Liver (tissue), 9 donors: ENCODE data around the gene SDK2. TPM values are rescaled to one million over a fixed set of nuclear protein-coding genes. Genes with fewer than 3 reads are reported as not detected.

Experiments
- DNase-seq: peaks from one replicate; pipeline ENCODE4 v3.0.0-alpha.2; 2017; ENCODE audit warnings: low spot score
- H3K27ac ChIP-seq, 2 donors: one replicate each; pipeline ENCODE4 v1.7.0; 2013; ENCODE audit warnings: inconsistent platforms in 2 of 2, low read length in 2 of 2, control low read depth in 1 of 2, low read depth in 1 of 2, mild to moderate bottlenecking in 1 of 2
- H3K27me3 ChIP-seq, 4 donors: one replicate each; pipeline versions ENCODE4 v1.6.1 to v1.7.0; 2013; ENCODE audit warnings: low read length in 3 of 4, inconsistent platforms in 1 of 4, mild to moderate bottlenecking in 1 of 4, moderate library complexity in 1 of 4; ENCODE audit not compliant: control insufficient read depth in 4 of 4, insufficient read depth in 4 of 4
- H3K36me3 ChIP-seq, 4 donors: one replicate each; pipeline versions ENCODE4 v1.6.1 to v1.7.0; 2013; ENCODE audit warnings: low read length in 3 of 4, mild to moderate bottlenecking in 3 of 4, low read depth in 1 of 4, moderate library complexity in 1 of 4; ENCODE audit not compliant: control insufficient read depth in 4 of 4, insufficient read depth in 3 of 4
- H3K4me1 ChIP-seq, 4 donors: one replicate each; pipeline versions ENCODE4 v1.6.1 to v1.7.0; 2013; ENCODE audit warnings: low read length in 3 of 4, mild to moderate bottlenecking in 3 of 4, moderate library complexity in 1 of 4; ENCODE audit not compliant: control insufficient read depth in 4 of 4, insufficient read depth in 4 of 4
- H3K4me3 ChIP-seq, 3 donors: one replicate each; pipeline versions ENCODE4 v1.6.1 to v1.7.0; 2013; ENCODE audit warnings: low read length in 3 of 3, control low read depth in 1 of 3, low read depth in 1 of 3, mild to moderate bottlenecking in 1 of 3
- H3K9ac ChIP-seq, 2 donors: one replicate each; pipeline ENCODE4 v1.7.0; 2013; ENCODE audit warnings: low read length in 2 of 2, mild to moderate bottlenecking in 2 of 2, moderate library complexity in 2 of 2, control low read depth in 1 of 2, low read depth in 1 of 2
- H3K9me3 ChIP-seq, 4 donors: one replicate each; pipeline versions ENCODE4 v1.6.1 to v1.7.0; 2013; ENCODE audit warnings: low read length in 3 of 4; ENCODE audit not compliant: control insufficient read depth in 4 of 4
- EGR1 ChIP-seq, 2 donors: IDR thresholded peaks; 2 replicates each; pipeline ENCODE4 v1.6.1; 2016 to 2018; ENCODE audit warnings: antibody characterized with exemption in 2 of 2, low read depth in 2 of 2
- FOXA1 ChIP-seq: IDR thresholded peaks from 2 replicates; pipeline ENCODE4 v1.6.1; 2016; ENCODE audit warnings: antibody characterized with exemption
- FOXA2 ChIP-seq: IDR thresholded peaks from 2 replicates; pipeline ENCODE4 v1.6.1; 2016; ENCODE audit warnings: antibody characterized with exemption
- GABPA ChIP-seq, 2 donors: IDR thresholded peaks in 1 of 2; conservative IDR thresholded peaks in 1 of 2; 2 replicates each; pipeline ENCODE4 v1.6.1; 2016; ENCODE audit warnings: antibody characterized with exemption in 2 of 2, mild to moderate bottlenecking in 1 of 2, moderate library complexity in 1 of 2
- HNF4A ChIP-seq, 2 donors: conservative IDR thresholded peaks; 2 replicates each; pipeline ENCODE4 v1.6.1; 2016; ENCODE audit warnings: antibody characterized with exemption in 2 of 2, mild to moderate bottlenecking in 2 of 2
- HNF4G ChIP-seq: IDR thresholded peaks from 2 replicates; pipeline ENCODE4 v1.6.1; 2016; ENCODE audit warnings: antibody characterized with exemption
- JUND ChIP-seq, 2 donors: IDR thresholded peaks; 2 replicates each; pipeline ENCODE4 v1.6.1; 2016; ENCODE audit warnings: antibody characterized with exemption in 2 of 2
- NR2F2 ChIP-seq: IDR thresholded peaks from 2 replicates; pipeline ENCODE4 v1.6.1; 2016; ENCODE audit warnings: antibody characterized with exemption
- RAD21 ChIP-seq, 2 donors: IDR thresholded peaks; 2 replicates each; pipeline ENCODE4 v1.6.1; 2016; ENCODE audit warnings: antibody characterized with exemption in 2 of 2, mild to moderate bottlenecking in 2 of 2
- SP1 ChIP-seq: IDR thresholded peaks from 2 replicates; pipeline ENCODE4 v1.6.1; 2018; ENCODE audit warnings: antibody characterized with exemption, mild to moderate bottlenecking
- TAF1 ChIP-seq: conservative IDR thresholded peaks from 2 replicates; pipeline ENCODE4 v1.6.1; 2016; ENCODE audit warnings: antibody characterized with exemption, mild to moderate bottlenecking
- YY1 ChIP-seq: IDR thresholded peaks from 2 replicates; pipeline ENCODE4 v1.6.1; 2016; ENCODE audit warnings: antibody characterized with exemption, mild to moderate bottlenecking
- WGBS: extraction: QIAGEN DNeasy Blood & Tissue Kit; methylation state at CpG from one replicate; pipeline ENCODE4 v1.1.7; 2013; 5-methylcytosine and 5-hydroxymethylcytosine counted together
- polyA plus RNA-seq, 2 donors: library from polyadenylated mRNA; stranded (reverse) in 1 of 2; unstranded in 1 of 2; fragments of 200-250 nt in 1 of 2; fragments of >200 nt in 1 of 2; fragmentation: Nextera tagmentation in 1 of 2; extraction: Ambion mirVana in 1 of 2; gene quantifications; one replicate each; pipeline versions ENCODE4 v1.2.1 to v1.2.3, GENCODE V29; 2013 to 2015
- total RNA-seq, 2 donors: library from RNA; depleted of rRNA; stranded (reverse); fragments of >200 nt; gene quantifications; one replicate each; pipeline ENCODE4 v1.2.3, GENCODE V29; 2014
- TF ChIP-seq, protein P1 (sequence below): IDR thresholded peaks from 2 replicates; pipeline ENCODE4 v1.6.1; 2016; ENCODE audit warnings: antibody characterized with exemption
- TF ChIP-seq, protein P2 (sequence below): IDR thresholded peaks from 2 replicates; pipeline ENCODE4 v1.6.1; 2016; ENCODE audit warnings: antibody characterized with exemption
- TF ChIP-seq, protein P3 (sequence below): IDR thresholded peaks from 2 replicates; pipeline ENCODE4 v1.6.1; 2016; ENCODE audit warnings: antibody characterized with exemption
- donor health status: healthy.
- donor health status: healthy.
- donor health status: healthy.
- donor health status: healthy.
- donor health status: healthy.

Gene SDK2
- total and polyA plus RNA-seq, 4 donors: 0.05 to 0.42 (median 0.10) TPM

DNA sequence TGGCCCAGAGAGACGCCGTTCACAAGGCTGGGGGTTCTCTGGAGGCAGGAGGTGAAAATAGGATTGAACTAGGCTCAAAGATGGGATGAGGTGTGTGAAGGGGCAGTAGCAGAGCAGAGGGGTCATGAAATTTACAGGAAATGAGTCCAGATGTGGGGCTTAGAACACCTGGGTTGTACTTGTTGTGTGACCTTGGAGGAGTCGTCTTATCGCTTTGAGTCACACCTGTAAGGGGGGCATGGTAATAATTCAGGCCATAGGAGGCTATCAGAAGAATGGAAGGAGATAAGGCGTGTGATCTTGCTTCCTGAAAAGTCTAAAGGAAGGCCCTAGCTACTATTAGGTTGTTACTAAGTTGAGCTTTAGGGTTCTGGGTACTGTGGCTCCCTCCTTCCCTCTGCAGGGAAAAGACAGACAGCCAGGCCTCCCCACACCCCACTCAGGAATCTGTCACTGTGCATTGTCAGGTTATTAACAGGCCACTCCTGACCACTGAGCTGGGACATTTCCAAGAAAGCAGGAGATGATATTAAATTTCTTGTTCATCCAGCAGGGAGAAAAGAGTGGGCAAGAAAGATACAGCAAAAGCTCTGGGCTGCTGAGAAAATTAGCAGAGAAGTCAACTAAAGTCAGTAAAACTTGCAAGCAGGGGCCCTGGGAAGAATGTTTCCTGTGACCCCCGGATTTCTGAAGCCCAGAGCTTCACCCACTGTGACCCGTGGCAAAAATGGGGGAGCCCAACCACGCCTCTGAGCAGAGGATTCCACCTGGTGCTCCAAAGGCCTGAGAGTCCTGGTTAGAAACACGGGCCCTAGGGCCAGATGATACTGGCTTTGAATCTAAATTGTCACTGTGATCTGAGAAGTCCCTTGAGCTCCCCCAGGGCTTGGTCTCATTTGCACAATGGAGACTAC lies 326.5 kb downstream of the SDK2 start:
- Histone ChIP-seq H3K4me3 (no peak overlapping the region), H3K27me3 (no peaks in the 10 kb centered on the region), H3K27ac (no peak overlapping the region), H3K36me3 (no peaks in the 10 kb centered on the region), H3K4me1 (peaks cover 0 to under 1% (median 0%) of the 10 kb centered on the region in 4 donors), H3K9ac (no peak overlapping the region), H3K9me3 (no peaks in the 10 kb centered on the region)
- no peak for TF ChIP-seq NR2F2
- TF ChIP-seq FOXA2: no peak
- TF ChIP-seq HNF4G: no peak
- DNase-seq: no peak
- WGBS: 89% methylated on average over 9 of the region's 9 CpGs

DNA sequence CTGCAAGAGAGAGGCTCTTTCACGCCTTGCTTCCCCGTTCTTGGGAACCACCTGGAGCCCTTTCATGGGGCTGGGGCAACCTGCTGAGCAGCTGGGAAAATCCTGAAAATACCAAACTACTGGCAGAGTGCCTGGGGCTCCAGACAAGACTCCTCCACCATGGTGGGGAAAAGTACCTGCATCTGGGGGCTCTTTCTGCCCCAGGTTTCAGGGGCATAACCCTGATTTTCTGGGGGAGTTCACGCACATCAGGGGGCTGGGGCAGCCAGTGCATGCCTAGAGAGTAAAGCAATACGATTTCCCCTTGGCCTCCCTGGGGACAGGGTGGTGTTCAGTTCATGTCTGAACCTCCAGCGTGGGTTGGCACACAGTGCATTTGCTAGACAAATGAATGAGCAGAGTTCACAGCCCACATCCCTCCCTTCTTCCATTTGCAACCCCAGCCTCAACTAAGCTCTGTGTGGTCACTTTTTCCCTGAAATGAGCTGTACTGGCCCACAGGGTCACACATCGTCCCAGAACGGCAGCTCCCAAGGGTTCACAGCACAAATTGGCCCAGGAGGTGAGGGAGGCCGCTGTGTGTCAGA lies 327.2 kb downstream of the SDK2 start:
- Histone ChIP-seq H3K27me3 (no peaks in the 10 kb centered on the region), H3K36me3 (no peaks in the 10 kb centered on the region), H3K9ac (no peak overlapping the region), H3K27ac (no peak overlapping the region), H3K4me1 (peaks cover 0 to 6% (median 2%) of the 10 kb centered on the region in 4 donors), H3K9me3 (no peaks in the 10 kb centered on the region), H3K4me3 (no peak overlapping the region)
- TF ChIP-seq HNF4A (conservative IDR thresholded peaks at IDR 0.05): no peak
- no peak for TF ChIP-seq FOXA1
- TF ChIP-seq, protein P1, sequence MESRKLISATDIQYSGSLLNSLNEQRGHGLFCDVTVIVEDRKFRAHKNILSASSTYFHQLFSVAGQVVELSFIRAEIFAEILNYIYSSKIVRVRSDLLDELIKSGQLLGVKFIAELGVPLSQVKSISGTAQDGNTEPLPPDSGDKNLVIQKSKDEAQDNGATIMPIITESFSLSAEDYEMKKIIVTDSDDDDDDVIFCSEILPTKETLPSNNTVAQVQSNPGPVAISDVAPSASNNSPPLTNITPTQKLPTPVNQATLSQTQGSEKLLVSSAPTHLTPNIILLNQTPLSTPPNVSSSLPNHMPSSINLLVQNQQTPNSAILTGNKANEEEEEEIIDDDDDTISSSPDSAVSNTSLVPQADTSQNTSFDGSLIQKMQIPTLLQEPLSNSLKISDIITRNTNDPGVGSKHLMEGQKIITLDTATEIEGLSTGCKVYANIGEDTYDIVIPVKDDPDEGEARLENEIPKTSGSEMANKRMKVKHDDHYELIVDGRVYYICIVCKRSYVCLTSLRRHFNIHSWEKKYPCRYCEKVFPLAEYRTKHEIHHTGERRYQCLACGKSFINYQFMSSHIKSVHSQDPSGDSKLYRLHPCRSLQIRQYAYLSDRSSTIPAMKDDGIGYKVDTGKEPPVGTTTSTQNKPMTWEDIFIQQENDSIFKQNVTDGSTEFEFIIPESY: no peak
- TF ChIP-seq RAD21 (IDR thresholded peaks at IDR 0.05): no peak
- TF ChIP-seq YY1: no peak
- TF ChIP-seq EGR1 (IDR thresholded peaks at IDR 0.05; ENCODE audit: low read depth in 2 of 2): no peak
- no peak for TF ChIP-seq JUND (IDR thresholded peaks at IDR 0.05)
- no peak for TF ChIP-seq NR2F2
- no peak for TF ChIP-seq SP1
- TF ChIP-seq, protein P2, sequence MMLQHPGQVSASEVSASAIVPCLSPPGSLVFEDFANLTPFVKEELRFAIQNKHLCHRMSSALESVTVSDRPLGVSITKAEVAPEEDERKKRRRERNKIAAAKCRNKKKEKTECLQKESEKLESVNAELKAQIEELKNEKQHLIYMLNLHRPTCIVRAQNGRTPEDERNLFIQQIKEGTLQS: no peak
- 71% methylated on average over 8 of the region's 8 CpGs for WGBS
- no peak for DNase-seq

DNA sequence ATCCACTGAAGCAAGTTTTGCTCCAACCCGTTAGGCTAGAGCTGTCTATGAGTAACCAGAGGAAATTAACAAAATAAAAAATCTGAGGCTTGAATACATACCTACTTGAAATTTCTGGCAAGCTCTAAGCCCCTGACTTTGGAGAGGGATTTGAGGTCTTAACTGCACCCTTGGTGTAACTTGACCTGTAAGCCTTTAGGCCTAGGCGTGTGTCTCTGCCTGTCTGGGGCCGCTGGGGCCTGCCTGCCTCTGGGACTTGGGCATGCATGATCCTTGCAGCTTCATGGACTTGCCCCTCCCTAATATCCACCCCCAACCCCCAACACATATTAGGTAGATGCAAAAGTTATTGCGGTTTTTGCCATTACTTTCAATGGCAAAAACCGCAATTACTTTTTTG lies 328.8 kb downstream of the SDK2 start:
- Histone ChIP-seq H3K36me3 (no peaks in the 10 kb centered on the region), H3K4me3 (no peak overlapping the region), H3K4me1 (peaks cover 0 to 6% (median 2%) of the 10 kb centered on the region in 4 donors), H3K9me3 (no peaks in the 10 kb centered on the region), H3K9ac (no peak overlapping the region), H3K27me3 (no peaks in the 10 kb centered on the region), H3K27ac (no peak overlapping the region)
- 58% methylated on average over 5 of the region's 5 CpGs for WGBS
- TF ChIP-seq YY1: no peak
- TF ChIP-seq, protein P3, sequence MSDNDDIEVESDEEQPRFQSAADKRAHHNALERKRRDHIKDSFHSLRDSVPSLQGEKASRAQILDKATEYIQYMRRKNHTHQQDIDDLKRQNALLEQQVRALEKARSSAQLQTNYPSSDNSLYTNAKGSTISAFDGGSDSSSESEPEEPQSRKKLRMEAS: no peak
- no peak for TF ChIP-seq GABPA (IDR thresholded peaks at IDR 0.05 in 1 of 2, conservative IDR thresholded peaks at IDR 0.05 in 1 of 2)
- TF ChIP-seq RAD21 (IDR thresholded peaks at IDR 0.05): no peak
- no peak for TF ChIP-seq TAF1
- no peak for DNase-seq
